GM12892 (cell line): ENCODE measurements around the gene PLEKHD1.

ENCODE experiments used
- DNase-seq: peaks from one replicate; pipeline ENCODE4 v3.0.0; 2011; ENCODE audit not compliant: insufficient read length
- FAIRE-seq: peaks from 2 replicates; lab custom pipeline; 2011; peaks lifted over from hg19 to GRCh38; lab: Jason Lieb, UNC
- POLR2A ChIP-seq: IDR thresholded peaks from 2 replicates; pipeline ENCODE4 v1.6.1; 2011; ENCODE audit warnings: low read depth, low read length, control low read depth
- POLR2AphosphoS5 ChIP-seq: IDR thresholded peaks from 2 replicates; pipeline ENCODE4 v1.6.1; 2011; ENCODE audit warnings: low read depth, low read length, control low read depth
- TAF1 ChIP-seq: IDR thresholded peaks from 2 replicates; pipeline ENCODE4 v1.6.1; 2011; ENCODE audit warnings: low read depth, mild to moderate bottlenecking, control low read depth, low read length, borderline replicate concordance

Gene PLEKHD1

GRCh38 chr14:69561893-69562292 lies 77.4 kb downstream of the PLEKHD1 start:
- no peak for FAIRE-seq
- no peak for TF ChIP-seq POLR2AphosphoS5
- TF ChIP-seq TAF1: no peak
- no peak for TF ChIP-seq POLR2A
- DNase-seq: no peak

- no peak for TF ChIP-seq POLR2AphosphoS5
- TF ChIP-seq TAF1: no peak
- no peak for TF ChIP-seq POLR2A
- no peak for FAIRE-seq
- DNase-seq: no peak
Measured at GRCh38 chr14:69567563-69567962, 83.0 kb downstream of the PLEKHD1 start.

- no peak for FAIRE-seq
- DNase-seq: no peak
- TF ChIP-seq POLR2AphosphoS5 (no peak), TAF1 (no peak), POLR2A (no peak)
Measured at GRCh38 chr14:69569859-69570258, 85.3 kb downstream of the PLEKHD1 start.

GRCh38 chr14:69570836-69571330 lies 86.4 kb downstream of the PLEKHD1 start:
- no peak for FAIRE-seq
- no peak for TF ChIP-seq POLR2AphosphoS5
- TF ChIP-seq TAF1: no peak
- TF ChIP-seq POLR2A: no peak
- DNase-seq: no peak

- TF ChIP-seq POLR2AphosphoS5 (no peak), POLR2A (no peak)
- DNase-seq: no peak
- FAIRE-seq: no peak
Measured at GRCh38 chr14:69571449-69572029, 87.0 kb downstream of the PLEKHD1 start.

- FAIRE-seq (no peak), DNase-seq (no peak)
- TF ChIP-seq POLR2A: no peak
- TF ChIP-seq TAF1: no peak
- no peak for TF ChIP-seq POLR2AphosphoS5
Measured at GRCh38 chr14:69572030-69572840, 87.7 kb downstream of the PLEKHD1 start.

- DNase-seq: no peak
- no peak for TF ChIP-seq POLR2AphosphoS5
- no peak for TF ChIP-seq TAF1
- TF ChIP-seq POLR2A: no peak
- FAIRE-seq: no peak
Measured at GRCh38 chr14:69572841-69573135, 88.3 kb downstream of the PLEKHD1 start.

- TF ChIP-seq TAF1: no peak
- TF ChIP-seq POLR2AphosphoS5: no peak
- TF ChIP-seq POLR2A: no peak
- FAIRE-seq (no peak), DNase-seq (no peak)
Measured at GRCh38 chr14:69573205-69573830, 88.8 kb downstream of the PLEKHD1 start.

- no peak for FAIRE-seq
- TF ChIP-seq TAF1 (no peak), POLR2AphosphoS5 (no peak), POLR2A (no peak)
- no peak for DNase-seq
Measured at GRCh38 chr14:69573831-69574262, 89.3 kb downstream of the PLEKHD1 start.

GRCh38 chr14:69574263-69574953 lies 89.9 kb downstream of the PLEKHD1 start, which contains the start of gene CCDC177:
Gene CCDC177 (minus strand): TSS chr14:69574871. CDS start chr14:69573622, 1,249 bp downstream.
- peak; percentile 33 for FAIRE-seq
- TF ChIP-seq POLR2A: no peak
- no peak for TF ChIP-seq TAF1
- no peak for TF ChIP-seq POLR2AphosphoS5
- peak; percentile 71 for DNase-seq

GRCh38 chr14:69574954-69575295 lies 90.4 kb downstream of the PLEKHD1 start:
- DNase-seq: no peak
- TF ChIP-seq POLR2AphosphoS5 (no peak), POLR2A (no peak), TAF1 (no peak)
- no peak for FAIRE-seq
